HG03196 (cell line): ENCODE data around the gene APBA2.

Experiments
- ATAC-seq: cut with Tn5 transposase; IDR thresholded peaks from one replicate; pipeline ENCODE4 v1.9.1; 2021; ENCODE audit not compliant: unreplicated experiment

Gene APBA2

GRCh38 chr15:28914046-28914445 is 28.3 kb downstream of the APBA2 start:
- no peak for ATAC-seq

DNA sequence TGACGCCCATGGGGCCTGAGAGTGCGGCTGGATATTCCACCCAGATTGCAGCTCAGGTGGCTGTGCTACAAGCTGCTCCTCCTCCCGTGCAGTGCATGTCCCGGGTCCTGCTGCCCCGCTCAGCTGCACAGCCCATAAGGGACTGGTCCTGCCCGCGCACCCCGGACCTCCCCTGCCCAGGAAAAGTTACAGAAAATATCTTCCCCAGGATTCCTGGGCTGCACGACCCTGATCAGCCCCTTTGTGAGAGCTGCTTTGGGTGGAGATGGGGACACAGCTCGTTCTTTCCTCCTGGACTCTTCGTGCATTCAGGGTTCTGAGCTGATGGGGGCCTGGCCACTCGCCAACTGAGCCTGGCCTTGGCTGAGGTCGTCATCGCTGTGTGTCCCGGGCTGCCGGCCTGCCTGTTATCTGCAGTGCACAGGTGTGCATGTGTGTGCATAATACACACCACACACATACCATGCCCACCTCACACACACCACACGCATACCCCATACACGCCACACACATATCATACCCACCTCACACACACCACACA is 28.8 kb downstream of the APBA2 start:
- no peak for ATAC-seq

DNA sequence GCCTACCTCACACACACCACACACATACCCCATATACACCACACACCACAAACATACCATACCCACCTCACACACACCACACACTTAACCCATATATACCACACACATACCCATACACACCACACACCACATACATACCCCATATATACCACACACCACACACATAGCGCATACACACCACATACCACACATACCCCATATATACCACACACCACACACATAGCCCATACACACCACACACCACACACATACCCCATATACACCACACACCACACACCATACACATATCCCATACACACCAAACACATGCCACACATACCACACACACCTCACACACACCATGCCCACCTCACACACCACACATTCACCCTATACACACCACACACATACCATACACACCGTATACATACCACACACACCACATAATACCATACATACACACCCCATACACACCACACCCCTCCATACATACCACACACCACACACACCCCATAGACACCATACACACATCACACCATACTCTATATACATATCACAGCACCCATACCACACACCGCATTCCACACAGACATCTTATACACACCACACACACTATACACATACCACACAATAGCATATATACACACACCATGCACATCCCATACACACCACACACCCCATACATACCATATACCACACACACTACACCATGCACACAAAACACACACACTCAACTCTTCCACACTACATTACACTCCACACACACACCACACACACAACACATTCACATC is 29.5 kb downstream of the APBA2 start:
- no peak for ATAC-seq

- ATAC-seq, result no peak
Observed at GRCh38 chr15:28915935-28916334, 30.2 kb downstream of the APBA2 start.

DNA sequence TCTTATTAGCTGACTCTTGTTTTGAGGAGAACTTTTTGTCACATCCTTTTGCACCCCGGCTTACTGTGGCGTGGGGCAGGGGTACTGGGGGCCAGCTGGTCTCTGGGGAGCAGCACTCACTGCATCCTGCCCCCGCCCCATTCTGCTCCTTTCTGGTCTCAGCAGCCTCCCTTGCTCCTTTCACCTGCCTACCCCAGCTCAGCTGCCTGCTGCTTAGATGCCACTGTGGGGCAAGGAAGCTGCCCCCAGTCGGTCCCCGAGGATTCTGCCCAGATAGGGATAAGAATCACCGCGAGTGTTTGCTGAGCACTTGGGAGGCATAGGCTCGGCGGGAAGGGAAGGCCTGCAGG is 32.0 kb downstream of the APBA2 start:
- ATAC-seq, result no peak

GRCh38 chr15:28918141-28918983 is 32.6 kb downstream of the APBA2 start:
- no peak for ATAC-seq

- no peak for ATAC-seq
Observed at GRCh38 chr15:28919201-28919635, 33.4 kb downstream of the APBA2 start.

- ATAC-seq, result no peak
Observed at GRCh38 chr15:28919679-28920655, 34.2 kb downstream of the APBA2 start.

GRCh38 chr15:28920781-28921331 is 35.1 kb downstream of the APBA2 start:
- no peak for ATAC-seq

DNA sequence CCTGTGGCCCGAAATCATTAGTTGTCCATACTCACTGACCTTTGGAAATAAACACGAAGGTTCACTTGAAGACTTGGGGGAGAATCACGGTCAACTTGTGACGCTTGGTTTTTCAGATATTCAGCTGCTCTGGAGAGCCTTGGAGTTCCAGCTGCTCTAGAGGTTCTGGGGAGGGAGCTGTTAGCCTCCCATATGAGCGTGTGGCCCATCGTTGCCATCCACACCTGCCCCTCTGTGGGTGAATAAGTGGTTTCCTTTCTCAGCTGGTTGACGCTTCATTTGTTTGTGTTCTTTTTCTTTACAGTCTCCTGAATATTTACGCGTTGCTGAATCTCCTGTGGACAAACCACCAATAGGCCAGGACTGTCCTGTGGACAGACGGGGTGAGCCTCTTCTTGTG is 35.6 kb downstream of the APBA2 start:
- no peak for ATAC-seq

DNA sequence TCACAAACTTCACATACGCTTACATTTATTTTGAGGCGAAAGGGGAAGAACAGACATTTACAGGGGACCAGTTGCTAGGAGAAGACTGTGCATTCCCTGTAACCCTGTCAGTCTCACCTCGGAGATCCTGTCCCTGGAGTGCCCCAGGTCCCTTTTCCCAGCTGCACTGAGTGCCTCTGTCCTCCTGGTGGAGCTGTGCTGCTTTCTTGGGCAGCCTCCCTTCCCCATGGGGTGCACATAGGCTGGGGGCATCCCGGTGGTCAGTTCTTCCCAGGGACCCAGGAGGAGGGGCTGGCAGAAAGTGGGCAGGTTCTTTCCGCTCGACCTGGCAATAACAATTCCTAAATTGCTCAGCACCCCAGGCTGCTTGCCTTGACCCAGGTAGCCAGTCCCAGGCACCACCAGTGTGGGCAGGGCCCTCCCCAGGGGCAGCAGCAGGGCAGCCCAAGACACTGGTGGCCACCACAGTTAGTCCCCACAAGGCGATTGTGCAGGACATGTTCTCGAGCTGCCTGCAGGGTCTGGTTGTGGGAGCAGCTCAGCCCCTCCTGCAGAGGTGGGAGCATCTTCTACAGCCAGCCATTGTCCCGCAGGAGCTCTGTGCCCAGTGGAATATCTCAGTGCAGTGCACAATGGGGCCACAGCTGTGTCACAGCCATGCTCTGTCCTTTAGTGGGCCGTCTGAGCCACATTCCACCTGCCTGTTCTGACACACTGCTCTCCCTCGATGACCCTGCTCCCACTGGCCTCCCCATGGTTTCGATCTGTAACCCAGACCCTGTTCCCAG is 36.3 kb downstream of the APBA2 start:
- ATAC-seq, result no peak

DNA sequence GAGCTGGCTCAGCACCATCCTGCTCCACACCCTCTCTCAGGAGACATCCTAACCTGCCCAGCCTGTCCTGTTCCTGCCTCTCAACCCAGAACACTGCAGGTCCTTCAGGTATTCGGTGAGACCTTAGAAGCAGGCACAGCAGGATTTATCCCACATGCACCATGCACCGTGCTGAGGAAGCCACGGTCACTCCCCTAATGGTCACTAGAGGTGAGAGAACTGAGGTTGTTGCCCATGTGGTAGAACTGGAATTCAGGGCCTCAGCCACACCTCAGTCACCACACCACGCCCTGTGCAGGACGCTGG is 36.9 kb downstream of the APBA2 start:
- ATAC-seq, result no peak

- no peak for ATAC-seq
Observed at GRCh38 chr15:28923726-28924280, 38.0 kb downstream of the APBA2 start.

DNA sequence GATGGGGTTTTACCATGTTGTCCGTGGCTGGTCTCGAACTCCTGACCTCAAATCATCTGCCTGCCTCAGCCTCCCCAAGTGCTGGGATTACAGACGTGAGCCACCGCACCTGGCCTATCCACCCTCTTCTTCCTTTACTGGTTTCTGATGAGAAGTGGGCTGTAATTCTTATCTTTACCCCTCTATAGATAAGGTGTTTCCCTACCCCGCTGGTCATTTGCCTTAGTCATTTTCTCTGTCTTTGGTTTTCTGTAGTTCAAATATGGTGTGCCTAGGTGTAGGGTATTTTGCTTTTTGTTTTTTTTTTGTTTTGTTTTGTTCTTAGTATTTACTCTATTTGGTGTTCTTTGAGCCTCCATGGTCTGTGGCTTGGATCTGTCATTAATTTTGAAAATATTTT is 41.3 kb downstream of the APBA2 start:
- no peak for ATAC-seq

DNA sequence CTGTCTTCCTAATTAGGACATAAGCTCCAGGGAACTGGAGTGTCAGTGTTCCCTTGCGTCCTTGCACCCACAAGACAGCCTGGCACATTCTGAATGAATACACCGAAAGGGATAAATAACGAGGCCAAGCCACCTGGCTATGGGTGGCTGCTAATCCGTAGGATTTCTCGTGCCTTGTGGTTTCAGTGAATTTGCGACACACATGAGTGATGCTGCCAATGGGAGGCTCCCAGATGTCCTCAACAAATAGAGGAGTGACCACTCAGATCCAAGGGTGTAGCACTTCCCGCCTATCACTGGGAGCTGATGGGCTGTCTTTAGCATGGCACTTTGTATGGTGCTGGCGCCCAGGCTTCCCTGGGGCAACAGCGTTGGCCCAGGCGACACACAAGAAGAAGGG is 43.4 kb downstream of the APBA2 start:
- no peak for ATAC-seq

DNA sequence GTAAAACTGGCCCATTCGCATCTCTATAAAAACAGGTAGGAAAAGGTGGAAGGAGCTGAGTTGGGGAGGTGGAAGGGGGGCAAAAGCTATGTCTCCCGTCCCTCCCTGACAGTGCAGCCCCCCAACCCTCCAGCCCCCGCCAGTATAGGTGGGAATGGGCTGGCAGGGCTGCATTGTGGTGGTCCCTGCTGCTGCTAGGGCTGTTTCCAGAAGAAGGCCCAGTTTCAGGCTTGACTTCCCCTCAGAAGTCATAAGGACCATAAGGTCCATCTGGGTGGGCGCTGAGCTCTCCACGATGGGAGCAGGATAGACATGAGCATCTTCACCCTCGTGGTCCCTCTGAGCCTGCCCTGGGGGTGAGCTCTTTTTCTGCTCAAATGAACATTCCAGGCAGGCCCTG is 44.2 kb downstream of the APBA2 start:
- ATAC-seq, result no peak

DNA sequence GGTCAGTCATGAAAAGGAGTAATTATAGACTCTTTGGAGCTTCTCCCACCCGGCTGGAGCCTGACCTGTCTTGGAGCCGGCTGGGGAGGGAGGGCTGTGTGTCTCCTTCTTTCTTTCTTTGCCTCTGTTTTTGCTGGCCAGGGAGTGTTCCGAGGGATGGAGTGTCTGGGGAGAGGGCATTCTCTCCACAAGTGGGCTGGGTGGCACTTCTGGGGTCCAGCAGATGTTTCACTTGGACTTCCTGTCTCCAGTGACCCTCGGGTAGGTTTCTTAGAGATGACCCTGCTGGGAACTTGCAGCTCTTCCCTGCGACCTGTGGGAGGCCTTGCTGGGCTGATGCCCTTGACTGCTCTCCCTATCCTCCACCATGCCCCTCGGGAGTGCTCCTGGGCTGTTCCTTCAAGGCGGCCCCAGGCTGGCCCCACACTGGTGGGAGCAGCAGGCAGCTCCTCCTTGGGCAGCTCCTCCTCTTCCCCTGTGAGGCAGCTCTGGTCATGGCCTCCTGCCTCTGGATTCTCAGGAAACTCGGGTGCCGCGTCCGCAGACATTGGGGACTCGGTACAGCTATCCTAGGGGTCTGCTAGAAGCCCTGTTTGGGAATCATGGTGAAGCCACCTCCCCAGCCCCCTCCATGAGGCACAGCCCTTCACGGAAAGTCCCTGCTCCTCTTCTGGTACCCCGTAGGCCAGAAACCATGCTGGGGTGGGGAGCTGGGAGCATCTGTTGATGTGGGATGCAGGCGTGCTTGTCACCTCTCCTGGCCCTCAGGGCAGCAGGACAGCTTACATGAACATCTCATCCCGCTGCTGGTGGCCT is 44.9 kb downstream of the APBA2 start:
- ATAC-seq, result no peak

DNA sequence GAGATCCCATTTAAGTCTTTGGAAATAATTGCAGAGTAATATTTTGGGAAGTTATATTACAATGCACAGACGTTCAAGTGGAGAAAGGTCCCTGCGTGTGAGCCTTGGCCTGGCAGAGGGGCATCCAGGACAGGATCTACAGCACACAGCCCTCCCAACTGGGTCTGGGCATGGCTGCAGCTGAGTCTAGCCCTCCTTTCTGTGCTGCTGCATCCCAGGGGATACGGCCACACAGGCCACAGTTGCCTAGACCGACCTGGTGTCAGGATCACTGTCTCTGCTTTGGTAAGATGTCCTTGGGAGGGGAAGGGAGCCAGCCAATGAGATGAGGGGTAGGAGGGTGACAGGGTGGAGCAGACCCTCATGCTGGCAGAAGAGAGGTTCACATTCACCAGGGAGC is 46.1 kb downstream of the APBA2 start:
- no peak for ATAC-seq

DNA sequence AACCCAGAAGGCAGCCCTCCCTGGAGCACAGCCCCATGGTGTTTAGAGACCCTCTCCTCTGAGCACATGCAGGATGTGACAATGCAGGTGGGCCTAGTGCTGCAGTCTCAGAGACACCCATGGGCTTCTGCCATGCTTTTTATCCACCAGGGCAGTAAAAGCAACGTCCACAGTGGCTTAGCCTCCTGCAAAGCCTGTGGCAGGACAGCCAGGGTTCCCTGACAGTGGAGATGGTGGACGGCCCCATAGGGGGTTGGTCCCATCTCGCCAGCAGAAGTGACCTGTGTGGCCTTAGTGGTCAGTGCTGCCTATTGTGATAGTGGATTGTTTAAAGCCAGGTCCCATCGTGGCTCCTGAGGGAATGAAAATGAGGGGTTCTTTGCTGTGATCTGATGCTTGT is 46.6 kb downstream of the APBA2 start:
- no peak for ATAC-seq
